ENCODE results near the gene MAP3K5.

DNA sequence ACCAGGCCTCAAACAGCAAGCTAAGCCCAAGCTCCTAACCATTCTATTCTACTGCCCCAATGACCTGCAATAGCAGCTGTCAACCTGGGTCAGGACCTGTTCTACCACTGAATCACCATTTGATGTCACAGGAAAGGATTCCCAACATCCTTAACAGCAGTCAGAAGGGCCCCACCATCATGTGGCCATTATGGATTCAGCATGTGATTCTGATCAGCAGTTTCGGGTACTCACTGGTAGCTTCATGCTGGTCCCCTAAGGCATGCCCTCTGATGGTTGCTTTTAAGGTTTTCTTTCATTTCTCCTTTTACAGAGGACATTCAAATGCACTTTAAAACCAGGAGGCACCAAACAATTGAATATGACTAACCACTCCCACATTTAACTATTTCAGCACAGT, 204.8 kb downstream of the MAP3K5 start:
- TF ChIP-seq, protein P1, sequence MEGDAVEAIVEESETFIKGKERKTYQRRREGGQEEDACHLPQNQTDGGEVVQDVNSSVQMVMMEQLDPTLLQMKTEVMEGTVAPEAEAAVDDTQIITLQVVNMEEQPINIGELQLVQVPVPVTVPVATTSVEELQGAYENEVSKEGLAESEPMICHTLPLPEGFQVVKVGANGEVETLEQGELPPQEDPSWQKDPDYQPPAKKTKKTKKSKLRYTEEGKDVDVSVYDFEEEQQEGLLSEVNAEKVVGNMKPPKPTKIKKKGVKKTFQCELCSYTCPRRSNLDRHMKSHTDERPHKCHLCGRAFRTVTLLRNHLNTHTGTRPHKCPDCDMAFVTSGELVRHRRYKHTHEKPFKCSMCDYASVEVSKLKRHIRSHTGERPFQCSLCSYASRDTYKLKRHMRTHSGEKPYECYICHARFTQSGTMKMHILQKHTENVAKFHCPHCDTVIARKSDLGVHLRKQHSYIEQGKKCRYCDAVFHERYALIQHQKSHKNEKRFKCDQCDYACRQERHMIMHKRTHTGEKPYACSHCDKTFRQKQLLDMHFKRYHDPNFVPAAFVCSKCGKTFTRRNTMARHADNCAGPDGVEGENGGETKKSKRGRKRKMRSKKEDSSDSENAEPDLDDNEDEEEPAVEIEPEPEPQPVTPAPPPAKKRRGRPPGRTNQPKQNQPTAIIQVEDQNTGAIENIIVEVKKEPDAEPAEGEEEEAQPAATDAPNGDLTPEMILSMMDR (IDR thresholded peaks at IDR 0.05; ENCODE audit: control extremely low read depth in 1 of 3, insufficient read depth in 1 of 3, low read depth in 1 of 3, low read length in 3 of 3), result no peak
- TF ChIP-seq SRF (IDR thresholded peaks at IDR 0.05; ENCODE audit: low read depth, low read length), result no peak
- no peak for TF ChIP-seq RAD21 (IDR thresholded peaks at IDR 0.05 in 1 of 2, conservative IDR thresholded peaks at IDR 0.05 in 1 of 2; ENCODE audit: low read depth in 2 of 2, low read length in 2 of 2)
- TF ChIP-seq BRCA1 (IDR thresholded peaks at IDR 0.05; ENCODE audit: low read depth, low read length), result no peak
- TF ChIP-seq CEBPB (IDR thresholded peaks at IDR 0.05; ENCODE audit: low read depth, low read length), result no peak
- TF ChIP-seq GTF2F1 (IDR thresholded peaks at IDR 0.05; ENCODE audit: borderline replicate concordance, low read depth, low read length), result no peak

Measured in H1 (cell line).